Natural killer cell (primary cell): ENCODE measurements around the gene MAPKAPK3. TPM values are rescaled to one million over a fixed set of nuclear protein-coding genes. Genes with fewer than 3 reads are reported as not detected.
A peak's percentile ranks its signal among the peaks of the same experiment; 100 is the strongest.

Source experiments
- ATAC-seq, 3 donors: fragments of 150-1000 bp in 2 of 3; fragments of 200-7000 bp in 1 of 3; cut with Tn5 transposase; 1 replicate in 1 of 3; 2 replicates in 2 of 3; pipeline ENCODE4 v1.10.0; 2021; ENCODE audit warnings: mild to moderate bottlenecking in 2 of 3, moderate library complexity in 2 of 3
- DNase-seq, 2 donors: peaks; one replicate each; pipeline versions ENCODE4 v3.0.0 to v3.0.0-alpha.2; 2013 to 2021; ENCODE audit warnings: mixed read lengths in 1 of 2
- H3K27ac ChIP-seq: one replicate; pipeline ENCODE4 v1.5.1; 2013; ENCODE audit warnings: mild to moderate bottlenecking, low read length
- H3K27me3 ChIP-seq: one replicate; pipeline ENCODE4 v1.6.1; 2013; ENCODE audit warnings: low read length; ENCODE audit not compliant: control insufficient read depth, insufficient read depth
- H3K36me3 ChIP-seq: one replicate; pipeline ENCODE4 v1.6.1; 2013; ENCODE audit warnings: low read length; ENCODE audit not compliant: control insufficient read depth, insufficient read depth
- H3K4me1 ChIP-seq: one replicate; pipeline ENCODE4 v1.6.1; 2013; ENCODE audit warnings: low read length; ENCODE audit not compliant: control insufficient read depth, insufficient read depth
- H3K4me3 ChIP-seq: one replicate; pipeline ENCODE4 v1.5.1; 2013; ENCODE audit warnings: low read length
- H3K9me3 ChIP-seq: one replicate; pipeline ENCODE4 v1.6.1; 2013; ENCODE audit warnings: low read length; ENCODE audit not compliant: control insufficient read depth, insufficient read depth
- H3K27ac Mint-ChIP-seq, 2 donors: one replicate each; pipeline ENCODE4 v1.8.0; 2022; ENCODE audit warnings: mild to moderate bottlenecking in 2 of 2, mixed read lengths in 2 of 2, moderate library complexity in 1 of 2
- H3K27me3 Mint-ChIP-seq, 2 donors: one replicate each; pipeline ENCODE4 v1.8.0; 2022; ENCODE audit warnings: low read depth in 2 of 2, mixed read lengths in 2 of 2
- H3K36me3 Mint-ChIP-seq: one replicate; pipeline ENCODE4 v1.8.0; 2022; ENCODE audit warnings: mixed read lengths
- H3K4me1 Mint-ChIP-seq, 2 donors: one replicate each; pipeline ENCODE4 v1.8.0; 2022; ENCODE audit warnings: mixed read lengths in 2 of 2
- H3K4me3 Mint-ChIP-seq: one replicate; pipeline ENCODE4 v1.8.0; 2022; ENCODE audit warnings: mild to moderate bottlenecking, moderate library complexity, mixed read lengths
- H3K9me3 Mint-ChIP-seq, 2 donors: one replicate each; pipeline ENCODE4 v1.8.0; 2022; ENCODE audit warnings: mixed read lengths in 2 of 2
- CTCF ChIP-seq: fragments of 200-600 bp; IDR thresholded peaks from one replicate; pipeline ENCODE4 v1.8.0; 2022; ENCODE audit warnings: antibody characterized with exemption
- WGBS: methylation state at CpG from one replicate; pipeline ENCODE4 v1.1.7; 2013; ENCODE audit warnings: missing lambda C conversion rate; ENCODE audit not compliant: insufficient coverage; 5-methylcytosine and 5-hydroxymethylcytosine counted together
- intact Hi-C: fragments of 100-400 bp; cut with micrococcal nuclease; formaldehyde crosslinking; loops from one replicate; pipeline ENCODE4 v1.14.2; 2022
- total RNA-seq, 4 donors: library from RNA; stranded (reverse); fragments of 120-200 nt in 1 of 4; gene quantifications; one replicate each; pipeline versions ENCODE4 v1.2.3 to v1.2.4, GENCODE V29; 2013 to 2022

The MAPKAPK3 gene
- total RNA-seq, 3 donors from 2014 or later (not counting 1 experiment from before 2014, with no cell fraction given): 48.0 to 57.7 (median 49.3) TPM

DNA sequence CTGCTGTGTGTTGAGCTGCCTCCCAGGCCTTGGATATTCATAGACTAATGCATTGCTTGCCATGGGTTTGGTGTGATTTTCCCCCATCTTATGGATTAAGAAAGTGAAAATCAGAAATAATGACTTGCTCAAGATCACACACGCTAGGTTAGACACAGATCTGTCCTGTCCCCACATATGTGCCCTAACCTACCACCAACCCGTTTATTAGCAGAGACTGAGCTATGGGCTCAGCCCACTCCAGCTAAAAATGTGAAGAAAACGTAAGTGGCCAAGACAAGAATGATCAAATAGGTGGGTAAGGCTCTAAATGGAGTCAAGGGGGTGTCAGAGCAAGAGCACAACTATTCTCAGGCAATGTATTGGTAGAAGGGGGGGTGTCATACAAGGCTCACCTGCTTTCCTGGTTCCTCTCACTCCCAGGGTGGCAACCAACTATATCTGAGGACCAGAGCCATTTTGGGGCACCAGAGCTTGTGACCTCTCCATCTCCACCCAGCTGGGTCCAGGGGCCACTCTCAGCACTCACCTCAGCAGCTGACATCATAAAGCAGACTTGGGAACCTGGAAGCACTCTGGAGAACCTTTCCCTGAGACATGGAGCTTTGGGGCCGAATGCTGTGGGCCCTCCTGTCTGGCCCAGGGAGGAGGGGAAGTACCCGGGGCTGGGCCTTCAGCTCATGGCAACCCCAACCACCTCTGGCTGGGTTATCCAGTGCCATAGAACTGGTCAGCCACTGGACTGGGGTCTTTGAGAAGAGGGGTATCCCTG lies 46.3 kb upstream of the MAPKAPK3 start:
- TF ChIP-seq CTCF: no peak
- Mint-ChIP-seq H3K27me3 (no peaks in the 10 kb centered on the region), H3K9me3 (no peaks in the 10 kb centered on the region), H3K4me3 (peak overlapping the region; percentile 96), H3K4me1 (peaks cover 55 to 83% of the 10 kb centered on the region in 2 donors), H3K27ac (peak overlapping the region; percentile 95 to 96), H3K36me3 (no peaks in the 10 kb centered on the region)
- H3K9me3 ChIP-seq: no peaks in the 10 kb centered on the region
- intact Hi-C loops: loop anchor here (10.0 kb wide), 1 partner anchor 84 kb away; no protein-coding TSS in a partner anchor
- H3K4me1 ChIP-seq: peaks cover 82% of the 10 kb centered on the region
- ATAC-seq (no peak), DNase-seq (no peak)
- H3K4me3 ChIP-seq: no peak overlapping the region
- no peaks in the 10 kb centered on the region for H3K27me3 ChIP-seq
- peak overlapping the region; percentile 88 for H3K27ac ChIP-seq
- H3K36me3 ChIP-seq: peaks cover 3% of the 10 kb centered on the region
- 92% methylated on average over 5 of the region's 5 CpGs for WGBS

DNA sequence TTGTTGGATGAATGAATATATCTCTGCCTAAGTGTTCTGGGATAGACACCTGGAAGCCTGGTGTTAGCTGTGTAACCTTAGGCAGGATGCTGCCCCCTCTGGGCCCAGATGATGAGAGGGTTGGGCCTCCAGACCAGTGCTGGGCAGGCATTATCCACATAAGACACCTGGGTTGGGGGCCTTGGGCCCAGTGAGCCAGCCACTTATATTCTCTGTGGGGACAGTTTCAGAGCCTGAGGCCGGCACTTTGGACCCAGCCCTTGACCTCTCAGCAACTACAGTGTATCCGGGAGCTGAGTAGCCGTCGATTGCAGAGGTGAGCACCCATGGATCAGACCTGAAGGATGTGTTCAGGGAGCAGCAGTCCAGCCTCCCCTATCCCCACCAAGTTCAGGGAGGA lies 45.5 kb upstream of the MAPKAPK3 start:
- ATAC-seq (no peak), DNase-seq (no peak)
- H3K4me3 Mint-ChIP-seq: no peak overlapping the region
- H3K4me3 ChIP-seq: no peak overlapping the region
- H3K36me3 ChIP-seq: peaks cover 3% of the 10 kb centered on the region
- WGBS: 96% methylated on average over 4 of the region's 4 CpGs
- H3K27me3 ChIP-seq: no peaks in the 10 kb centered on the region
- intact Hi-C loops: loop anchor here (10.0 kb wide), 1 partner anchor 83 kb away; no protein-coding TSS in a partner anchor
- H3K27ac ChIP-seq: no peak overlapping the region
- H3K4me1 ChIP-seq: peaks cover 89% of the 10 kb centered on the region
- peaks cover 55 to 87% of the 10 kb centered on the region in 2 donors for H3K4me1 Mint-ChIP-seq
- no peaks in the 10 kb centered on the region for H3K9me3 ChIP-seq
- no peak for TF ChIP-seq CTCF
- H3K36me3 Mint-ChIP-seq: no peaks in the 10 kb centered on the region
- H3K27me3 Mint-ChIP-seq: no peaks in the 10 kb centered on the region
- no peaks in the 10 kb centered on the region for H3K9me3 Mint-ChIP-seq
- H3K27ac Mint-ChIP-seq: peak overlapping the region; percentile 88 to 95

DNA sequence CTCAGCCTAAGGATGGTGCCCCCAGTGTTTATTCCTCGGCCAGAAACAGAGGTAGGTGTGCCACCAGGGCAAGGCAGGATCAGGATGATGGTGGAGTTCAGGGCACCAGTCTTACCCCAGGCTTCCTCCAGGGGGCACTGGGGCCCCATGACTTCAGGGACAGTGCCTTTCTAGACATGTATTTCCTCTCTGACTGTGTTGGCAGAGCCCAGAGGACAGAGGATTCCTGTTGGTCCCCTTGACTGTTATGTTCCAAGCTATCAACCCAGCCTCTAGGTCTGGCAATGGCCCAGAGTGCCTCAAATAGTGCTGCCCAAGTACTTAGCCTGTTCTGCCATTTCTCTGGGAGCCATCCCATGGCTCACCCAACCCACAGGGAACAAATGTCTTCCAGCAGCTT lies 44.8 kb upstream of the MAPKAPK3 start:
- ATAC-seq (peak; percentile 29 to 53 (median 32)), DNase-seq (peak; percentile 77 to 91)
- Histone ChIP-seq H3K4me3 (no peak overlapping the region), H3K9me3 (no peaks in the 10 kb centered on the region), H3K27ac (peak overlapping the region; percentile 53), H3K4me1 (peaks cover 89% of the 10 kb centered on the region), H3K36me3 (peaks cover 3% of the 10 kb centered on the region), H3K27me3 (no peaks in the 10 kb centered on the region)
- Mint-ChIP-seq H3K27ac (peak overlapping the region; percentile 88 to 95), H3K4me3 (peak overlapping the region; percentile 58), H3K4me1 (peaks cover 52 to 81% of the 10 kb centered on the region in 2 donors), H3K9me3 (no peaks in the 10 kb centered on the region), H3K27me3 (no peaks in the 10 kb centered on the region), H3K36me3 (no peaks in the 10 kb centered on the region)
- 0% methylated on average over 1 of the region's 1 CpG for WGBS
- intact Hi-C loops: loop anchor here (1.0 to 10.0 kb wide), 6 partner anchors 17 to 813 kb away; partner anchors contain the start of gene MANF
- TF ChIP-seq CTCF: peak; percentile 85
